Endothelial cell of umbilical vein (primary cell): Measurements from ENCODE around the gene CPZ. TPM values are rescaled to one million over a fixed set of nuclear protein-coding genes. Genes with fewer than 3 reads are reported as not detected.

Experiments used
- BruUV-seq: library from RNA; stranded (reverse); fragments of 400-500 nt; replicated peaks from 2 replicates; lab custom pipeline; 2021; lab: Mats Ljungman, UMichigan
- CTCF ChIA-PET: fragments of 300-600, 350-600 bp; sonication (Branson Sonifier 250); formaldehyde crosslinking; loops from one replicate; lab custom pipeline; 2021; ENCODE audit warnings: antibody characterized with exemption, inconsistent platforms; lab: Charles Lee
- POLR2A ChIA-PET: fragments of 300-600, 350-600 bp; sonication (Branson Sonifier 250); formaldehyde crosslinking; loops from one replicate; lab custom pipeline; 2021; ENCODE audit warnings: antibody characterized with exemption, inconsistent platforms; lab: Charles Lee
- DNase-seq: peaks from one replicate; pipeline ENCODE4 v3.0.0-alpha.2; 2011; ENCODE audit warnings: low read depth, low spot score
- FAIRE-seq: peaks from 2 replicates; lab custom pipeline; 2011; peaks lifted over from hg19 to GRCh38; lab: Jason Lieb, UNC
- H2AFZ ChIP-seq: 2 replicates; pipeline ENCODE4 v1.6.0; 2012; ENCODE audit warnings: low read depth, low read length, control low read depth, inconsistent platforms
- H3K27ac ChIP-seq: 2 replicates; pipeline ENCODE4 v1.5.1; 2011; ENCODE audit warnings: low read depth, mild to moderate bottlenecking, control low read depth, low read length, moderate library complexity; ENCODE audit not compliant: insufficient read depth
- H3K27me3 ChIP-seq, 2 experiments: 2 replicates each; pipeline versions ENCODE4 v1.6.0 to v1.6.1; 2011; ENCODE audit warnings: low read length in 2 of 2, mixed read lengths in 1 of 2; ENCODE audit not compliant: control insufficient read depth in 2 of 2, insufficient read depth in 2 of 2
- H3K36me3 ChIP-seq, 2 experiments: 2 replicates in 1 of 2; 3 replicates in 1 of 2; pipeline ENCODE4 v1.5.1; 2011; ENCODE audit warnings: low read length in 2 of 2, mild to moderate bottlenecking in 1 of 2, moderate library complexity in 1 of 2; ENCODE audit not compliant: control insufficient read depth in 2 of 2, insufficient read depth in 2 of 2; ENCODE audit errors: extremely low read depth in 1 of 2
- H3K4me1 ChIP-seq: 3 replicates; pipeline ENCODE4 v1.5.1; 2011; ENCODE audit warnings: mild to moderate bottlenecking, low read length; ENCODE audit not compliant: control insufficient read depth, insufficient read depth; ENCODE audit errors: extremely low read depth
- H3K4me2 ChIP-seq: 2 replicates; pipeline ENCODE4 v1.6.1; 2011; ENCODE audit warnings: low read length, control low read depth, mixed read lengths; ENCODE audit not compliant: insufficient read depth
- H3K4me3 ChIP-seq, 3 experiments: fragments of 200-600 bp in 1 of 3; sonication (generic), shearing (Covaris generic) in 1 of 3; replicated peaks in 1 of 3; 2 replicates each; pipeline ENCODE4 v1.5.1; 2011 to 2016; ENCODE audit warnings: control low read depth in 3 of 3, low read length in 3 of 3, mild to moderate bottlenecking in 2 of 3, inconsistent platforms in 1 of 3, low read depth in 1 of 3, moderate library complexity in 1 of 3; ENCODE audit not compliant: insufficient read depth in 1 of 3
- H3K79me2 ChIP-seq: 2 replicates; pipeline ENCODE4 v1.6.0; 2012; ENCODE audit warnings: low read length, inconsistent platforms; ENCODE audit not compliant: control insufficient read depth, insufficient read depth
- H3K9ac ChIP-seq: replicated peaks from 2 replicates; pipeline ENCODE3; 2011; ENCODE audit warnings: low read length, control low read depth; ENCODE audit not compliant: insufficient read depth; ENCODE audit errors: extremely low read depth
- H3K9me1 ChIP-seq: replicated peaks from 3 replicates; pipeline ENCODE4 v1.6.0; 2011; ENCODE audit warnings: mild to moderate bottlenecking, low read length; ENCODE audit not compliant: control insufficient read depth, insufficient read depth; ENCODE audit errors: extremely low read depth
- H3K9me3 ChIP-seq: replicated peaks from 2 replicates; pipeline ENCODE4 v1.5.1; 2012; ENCODE audit warnings: low read length, inconsistent platforms; ENCODE audit not compliant: control insufficient read depth, insufficient read depth
- H4K20me1 ChIP-seq: replicated peaks from 2 replicates; pipeline ENCODE3; 2011; ENCODE audit warnings: mild to moderate bottlenecking, low read length; ENCODE audit not compliant: control insufficient read depth, insufficient read depth; ENCODE audit errors: extremely low read depth
- EZH2 ChIP-seq: IDR thresholded peaks from 2 replicates; pipeline ENCODE4 v1.6.1; 2012; ENCODE audit warnings: borderline replicate concordance, low read depth, mild to moderate bottlenecking, moderate library complexity, low read length, inconsistent platforms; ENCODE audit not compliant: severe bottlenecking
- GATA2 ChIP-seq: IDR thresholded peaks from 2 replicates; pipeline ENCODE4 v1.7.0; 2011; ENCODE audit warnings: low read depth, mild to moderate bottlenecking, moderate library complexity, mixed read lengths, low read length; ENCODE audit not compliant: insufficient read length, insufficient read depth
- JUN ChIP-seq: IDR thresholded peaks from 2 replicates; pipeline ENCODE4 v1.6.1; 2011; ENCODE audit warnings: borderline replicate concordance, low read depth; ENCODE audit not compliant: insufficient read length, insufficient read depth
- POLR2A ChIP-seq: IDR thresholded peaks from 2 replicates; pipeline ENCODE4 v1.6.1; 2012; ENCODE audit warnings: low read depth, mild to moderate bottlenecking, control low read depth, low read length
- POLR2AphosphoS5 ChIP-seq: IDR thresholded peaks from 2 replicates; pipeline ENCODE4 v1.6.1; 2012; ENCODE audit warnings: low read depth, mild to moderate bottlenecking, control low read depth, low read length, moderate library complexity; ENCODE audit not compliant: insufficient read depth
- dilution Hi-C: fragments of 300-500 bp; cut with MboI; formaldehyde crosslinking; loops from one replicate; pipeline ENCODE4 v1.15.0; 2019; ENCODE audit warnings: low sequenced_read_pairs; ENCODE audit not compliant: extremely low pct_ligation_motif_present
- intact Hi-C: fragments of 100-400 bp; cut with micrococcal nuclease; formaldehyde crosslinking; loops from one replicate; pipeline ENCODE4 v1.10.0; 2022
- polyA plus RNA-seq, 4 experiments: library from polyadenylated mRNA; depleted of rRNA in 3 of 4; stranded (reverse) in 3 of 4; unstranded in 1 of 4; fragments of >200 nt; gene quantifications; 2 replicates each; pipeline versions ENCODE4 v1.2.1 to v1.2.3, GENCODE V29; 2011 to 2012; ENCODE audit warnings: missing spikeins in 1 of 4
- total RNA-seq: library from RNA; stranded (reverse); gene quantifications from 2 replicates; pipeline ENCODE4 v1.2.3, GENCODE V29; 2021
- TF ChIP-seq, protein P1 (sequence below): IDR thresholded peaks from 2 replicates; pipeline ENCODE4 v1.6.1; 2011; ENCODE audit not compliant: insufficient read depth, insufficient read length
- TF ChIP-seq, protein P2 (sequence below), 2 donors: IDR thresholded peaks; 1 replicate in 1 of 2; 2 replicates in 1 of 2; pipeline ENCODE4 v1.5.1; 2011; ENCODE audit warnings: low read length in 2 of 2, mild to moderate bottlenecking in 2 of 2, moderate library complexity in 2 of 2, control low read depth in 1 of 2, inconsistent platforms in 1 of 2, low read depth in 1 of 2; ENCODE audit not compliant: insufficient read depth in 1 of 2; ENCODE audit errors: extremely low read depth in 1 of 2

Gene CPZ
- total and polyA plus RNA-seq, 2 donors (not counting 3 experiments of a cell fraction or from before 2014, with no cell fraction given) = not detected

DNA sequence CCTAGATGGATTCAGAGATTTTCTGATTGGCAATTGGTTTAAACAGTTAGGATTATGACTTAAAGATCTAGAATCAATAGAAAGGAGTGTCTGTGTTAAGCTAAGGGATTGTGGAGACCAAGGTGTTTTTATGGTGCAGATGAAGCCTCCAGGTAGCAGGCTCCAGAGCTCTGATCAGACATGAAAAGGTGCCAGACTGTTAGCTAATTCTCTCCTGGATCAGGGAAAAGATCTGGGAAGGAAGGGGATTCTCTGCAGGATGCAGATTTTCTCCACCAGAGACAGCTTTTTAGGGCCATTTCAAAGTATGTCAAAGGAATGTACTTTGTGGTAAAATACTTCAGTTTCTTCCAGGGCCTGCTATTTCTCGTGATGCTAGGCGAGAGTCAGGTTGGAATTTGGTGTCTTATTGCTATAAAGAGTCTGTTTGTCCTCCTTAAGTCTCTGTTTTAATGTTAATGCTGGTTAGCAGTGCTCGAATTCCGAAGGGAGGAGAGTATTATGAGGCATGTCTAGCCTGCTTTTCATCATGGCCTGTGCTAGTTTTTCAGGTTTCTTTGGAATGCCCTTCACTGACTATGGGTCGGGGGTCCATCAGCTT, 24.4 kb upstream of the CPZ start:
- no peaks in the 10 kb centered on the region for H3K4me1 ChIP-seq
- DNase-seq = no peak
- TF ChIP-seq EZH2 (no peak), GATA2 (no peak)
- TF ChIP-seq, protein P1, sequence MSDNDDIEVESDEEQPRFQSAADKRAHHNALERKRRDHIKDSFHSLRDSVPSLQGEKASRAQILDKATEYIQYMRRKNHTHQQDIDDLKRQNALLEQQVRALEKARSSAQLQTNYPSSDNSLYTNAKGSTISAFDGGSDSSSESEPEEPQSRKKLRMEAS = no peak
- no peaks in the 10 kb centered on the region for H4K20me1 ChIP-seq
- ChIA-PET CTCF (interaction anchor here (1.6 kb wide), 1 partner anchor 39 kb away, joined by 4 read pairs; no protein-coding TSS in a partner anchor), POLR2A (no interaction called here)
- no peaks in the 10 kb centered on the region for H3K9me1 ChIP-seq
- H3K9ac ChIP-seq = no peak overlapping the region
- no peaks in the 10 kb centered on the region for H3K9me3 ChIP-seq
- no peaks in the 10 kb centered on the region for H3K36me3 ChIP-seq
- H3K79me2 ChIP-seq = no peaks in the 10 kb centered on the region
- no peak for FAIRE-seq
- no peak overlapping the region for H3K4me2 ChIP-seq
- dilution Hi-C loops (no loop called here), intact Hi-C loops (no loop called here)
- no TSS peak for BruUV-seq
- H2AFZ ChIP-seq = no peak overlapping the region
- H3K27me3 ChIP-seq = no peaks in the 10 kb centered on the region
- H3K4me3 ChIP-seq = no peak overlapping the region
- no peak overlapping the region for H3K27ac ChIP-seq

DNA sequence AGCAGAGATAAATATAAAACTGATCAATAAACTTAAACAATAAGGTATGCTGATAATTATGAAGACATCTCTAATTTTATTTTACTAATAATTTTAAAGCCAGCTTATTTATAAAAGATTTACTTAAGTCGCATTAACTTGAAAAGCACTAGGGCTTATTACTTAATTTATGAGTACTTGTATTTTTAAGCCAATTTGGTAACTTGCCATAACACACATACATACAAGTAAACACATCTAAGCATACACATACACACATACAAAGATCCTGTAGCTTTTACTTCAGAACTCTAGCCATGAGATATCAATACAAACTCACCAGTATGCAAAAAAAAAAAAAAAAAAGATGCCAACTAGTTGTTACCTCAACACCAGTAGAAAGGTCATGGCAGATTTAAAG, 22.4 kb upstream of the CPZ start:
- FAIRE-seq = no peak
- intact Hi-C loops = no loop called here
- Histone ChIP-seq H3K9me1 (no peaks in the 10 kb centered on the region), H3K36me3 (no peaks in the 10 kb centered on the region), H3K4me2 (no peak overlapping the region), H3K27me3 (no peaks in the 10 kb centered on the region), H3K9me3 (no peaks in the 10 kb centered on the region), H3K9ac (no peak overlapping the region), H4K20me1 (no peaks in the 10 kb centered on the region), H3K27ac (no peak overlapping the region), H3K4me3 (no peak overlapping the region), H3K79me2 (no peaks in the 10 kb centered on the region), H2AFZ (no peak overlapping the region), H3K4me1 (no peaks in the 10 kb centered on the region)
- DNase-seq = no peak
- ChIA-PET CTCF (no interaction called here), POLR2A (no interaction called here)
- dilution Hi-C loops = no loop called here
- BruUV-seq = no TSS peak
- TF ChIP-seq, protein P2, sequence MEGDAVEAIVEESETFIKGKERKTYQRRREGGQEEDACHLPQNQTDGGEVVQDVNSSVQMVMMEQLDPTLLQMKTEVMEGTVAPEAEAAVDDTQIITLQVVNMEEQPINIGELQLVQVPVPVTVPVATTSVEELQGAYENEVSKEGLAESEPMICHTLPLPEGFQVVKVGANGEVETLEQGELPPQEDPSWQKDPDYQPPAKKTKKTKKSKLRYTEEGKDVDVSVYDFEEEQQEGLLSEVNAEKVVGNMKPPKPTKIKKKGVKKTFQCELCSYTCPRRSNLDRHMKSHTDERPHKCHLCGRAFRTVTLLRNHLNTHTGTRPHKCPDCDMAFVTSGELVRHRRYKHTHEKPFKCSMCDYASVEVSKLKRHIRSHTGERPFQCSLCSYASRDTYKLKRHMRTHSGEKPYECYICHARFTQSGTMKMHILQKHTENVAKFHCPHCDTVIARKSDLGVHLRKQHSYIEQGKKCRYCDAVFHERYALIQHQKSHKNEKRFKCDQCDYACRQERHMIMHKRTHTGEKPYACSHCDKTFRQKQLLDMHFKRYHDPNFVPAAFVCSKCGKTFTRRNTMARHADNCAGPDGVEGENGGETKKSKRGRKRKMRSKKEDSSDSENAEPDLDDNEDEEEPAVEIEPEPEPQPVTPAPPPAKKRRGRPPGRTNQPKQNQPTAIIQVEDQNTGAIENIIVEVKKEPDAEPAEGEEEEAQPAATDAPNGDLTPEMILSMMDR (IDR thresholded peaks at IDR 0.05; ENCODE audit: extremely low read depth in 1 of 2, insufficient read depth in 1 of 2, low read depth in 1 of 2, low read length in 2 of 2) = no peak
- TF ChIP-seq, protein P1 = no peak
- TF ChIP-seq POLR2AphosphoS5 = no peak
- no peak for TF ChIP-seq POLR2A
- TF ChIP-seq JUN = no peak
